ENCODE measurements around the gene RAB9A.

DNA sequence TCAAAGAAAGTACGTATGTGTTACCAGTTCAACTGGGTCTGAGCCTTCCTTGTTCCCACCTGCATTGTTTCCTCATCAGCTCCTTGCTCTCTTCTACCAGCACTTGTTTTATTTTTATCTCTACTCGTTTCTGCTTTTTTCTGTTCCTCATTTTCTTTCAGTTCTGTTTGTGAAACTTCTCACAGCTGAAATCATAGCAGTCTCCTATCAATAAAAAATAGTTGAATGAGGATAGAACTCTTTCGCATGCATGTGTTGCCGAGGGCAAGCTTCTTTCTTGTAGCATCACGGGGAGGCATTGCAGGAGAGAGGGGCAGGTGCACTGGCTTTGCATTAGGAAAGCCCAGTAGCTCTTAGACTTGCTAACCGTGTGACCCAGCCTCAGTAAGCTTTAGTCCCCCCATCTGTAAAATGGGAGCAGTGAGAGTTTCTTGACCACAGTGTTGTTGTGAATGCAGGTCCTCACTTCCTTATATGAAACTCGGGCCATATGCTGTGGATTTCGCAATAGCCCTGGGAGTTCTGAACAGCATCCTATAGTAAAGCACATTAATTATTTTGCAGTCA, 70.3 kb downstream of the RAB9A start:
- TF ChIP-seq, protein P1, sequence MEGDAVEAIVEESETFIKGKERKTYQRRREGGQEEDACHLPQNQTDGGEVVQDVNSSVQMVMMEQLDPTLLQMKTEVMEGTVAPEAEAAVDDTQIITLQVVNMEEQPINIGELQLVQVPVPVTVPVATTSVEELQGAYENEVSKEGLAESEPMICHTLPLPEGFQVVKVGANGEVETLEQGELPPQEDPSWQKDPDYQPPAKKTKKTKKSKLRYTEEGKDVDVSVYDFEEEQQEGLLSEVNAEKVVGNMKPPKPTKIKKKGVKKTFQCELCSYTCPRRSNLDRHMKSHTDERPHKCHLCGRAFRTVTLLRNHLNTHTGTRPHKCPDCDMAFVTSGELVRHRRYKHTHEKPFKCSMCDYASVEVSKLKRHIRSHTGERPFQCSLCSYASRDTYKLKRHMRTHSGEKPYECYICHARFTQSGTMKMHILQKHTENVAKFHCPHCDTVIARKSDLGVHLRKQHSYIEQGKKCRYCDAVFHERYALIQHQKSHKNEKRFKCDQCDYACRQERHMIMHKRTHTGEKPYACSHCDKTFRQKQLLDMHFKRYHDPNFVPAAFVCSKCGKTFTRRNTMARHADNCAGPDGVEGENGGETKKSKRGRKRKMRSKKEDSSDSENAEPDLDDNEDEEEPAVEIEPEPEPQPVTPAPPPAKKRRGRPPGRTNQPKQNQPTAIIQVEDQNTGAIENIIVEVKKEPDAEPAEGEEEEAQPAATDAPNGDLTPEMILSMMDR (conservative IDR thresholded peaks at IDR 0.05 in 1 of 2, IDR thresholded peaks at IDR 0.05 in 1 of 2; ENCODE audit: extremely low read depth in 1 of 2, insufficient read depth in 1 of 2, low read depth in 1 of 2, low read length in 2 of 2) = no peak
- no peak for TF ChIP-seq EZH2 (IDR thresholded peaks at IDR 0.05; ENCODE audit: borderline replicate concordance, low read length)

Measured in mammary epithelial cell (primary cell).